WI38 (cell line): ENCODE data around the gene PPP2R2C.

Experiments used
- H3K4me3 ChIP-seq: 2 replicates; pipeline ENCODE4 v1.5.1; 2011; ENCODE audit warnings: low read depth, mild to moderate bottlenecking, control low read depth, low read length
- CTCF ChIP-seq: IDR thresholded peaks from 2 replicates; pipeline ENCODE4 v1.5.1; 2012; ENCODE audit warnings: low read depth, mild to moderate bottlenecking, control low read depth, low read length

The PPP2R2C gene

GRCh38 chr4:6356076-6356560 lies 116.3 kb downstream of the PPP2R2C start:
- no peak overlapping the region for H3K4me3 ChIP-seq
- no peak for TF ChIP-seq CTCF

- no peak for TF ChIP-seq CTCF
- no peak overlapping the region for H3K4me3 ChIP-seq
Observed at GRCh38 chr4:6355052-6355451, 117.4 kb downstream of the PPP2R2C start.

GRCh38 chr4:6354626-6355025 lies 117.8 kb downstream of the PPP2R2C start:
- no peak overlapping the region for H3K4me3 ChIP-seq
- no peak for TF ChIP-seq CTCF

- no peak overlapping the region for H3K4me3 ChIP-seq
- TF ChIP-seq CTCF = no peak
Observed at GRCh38 chr4:6354119-6354518, 118.3 kb downstream of the PPP2R2C start.

- no peak overlapping the region for H3K4me3 ChIP-seq
- no peak for TF ChIP-seq CTCF
Observed at GRCh38 chr4:6352031-6352692, 120.3 kb downstream of the PPP2R2C start.

- no peak overlapping the region for H3K4me3 ChIP-seq
- TF ChIP-seq CTCF = no peak
Observed at GRCh38 chr4:6351246-6352000, 121.0 kb downstream of the PPP2R2C start.

GRCh38 chr4:6350646-6351045 lies 121.8 kb downstream of the PPP2R2C start:
- TF ChIP-seq CTCF = no peak
- H3K4me3 ChIP-seq = no peak overlapping the region
